HEK293 (cell line): ENCODE results near the gene SLAMF9.

Experiments
- CTCF ChIA-PET: fragments of 350-600 bp; formaldehyde crosslinking; extraction: SDS; loops from one replicate; lab custom pipeline; 2021; ENCODE audit warnings: antibody characterized with exemption; lab: Yijun Ruan, JAX
- POLR2A ChIA-PET: fragments of 300-600 bp; formaldehyde crosslinking; extraction: SDS; loops from one replicate; lab custom pipeline; 2020; ENCODE audit warnings: antibody characterized with exemption, inconsistent platforms; lab: Yijun Ruan, JAX
- H3K27ac ChIP-seq: fragments of 200-500 bp; sonication (Bioruptor generic); 2 replicates; pipeline ENCODE4 v1.5.1; 2014; ENCODE audit warnings: low read depth, low read length, control low read depth, inconsistent platforms; ENCODE audit errors: extremely low read depth
- H3K36me3 ChIP-seq, 2 experiments: fragments of 200-500 bp in 1 of 2; sonication (Bioruptor generic) in 1 of 2; 1 replicate in 1 of 2; 2 replicates in 1 of 2; pipeline ENCODE4 v1.5.1; 2014 to 2017; ENCODE audit warnings: inconsistent platforms in 2 of 2, low read length in 2 of 2; ENCODE audit not compliant: control insufficient read depth in 2 of 2, insufficient read depth in 1 of 2
- H3K4me1 ChIP-seq: fragments of 200-500 bp; sonication (Bioruptor generic); 2 replicates; pipeline ENCODE4 v1.5.1; 2014; ENCODE audit warnings: mild to moderate bottlenecking, low read length, inconsistent platforms; ENCODE audit not compliant: control insufficient read depth, insufficient read depth
- H3K4me3 ChIP-seq: 2 replicates; pipeline ENCODE4 v1.5.1; 2011; ENCODE audit warnings: low read depth, mild to moderate bottlenecking, control low read depth, low read length, moderate library complexity
- H3K9me3 ChIP-seq: fragments of 200-500 bp; sonication (Bioruptor generic); 2 replicates; pipeline ENCODE4 v1.5.1; 2014; ENCODE audit warnings: low read depth, low read length, inconsistent platforms; ENCODE audit not compliant: control insufficient read depth, insufficient read depth
- AEBP2 ChIP-seq: fragments of 450-650 bp; formaldehyde crosslinking; IDR thresholded peaks from 2 replicates; pipeline ENCODE4 v1.5.1; 2016; ENCODE audit warnings: missing biosample characterization, missing genetic modification characterization, borderline replicate concordance
- BCL11A ChIP-seq: fragments of 450-650 bp; formaldehyde crosslinking; IDR thresholded peaks from 2 replicates; pipeline ENCODE4 v1.5.1; 2016; ENCODE audit warnings: low read depth, missing biosample characterization, missing genetic modification characterization
- GLI2 ChIP-seq: fragments of 450-650 bp; formaldehyde crosslinking; IDR thresholded peaks from 2 replicates; pipeline ENCODE4; 2017; ENCODE audit warnings: missing biosample characterization, missing genetic modification characterization, low read depth, borderline replicate concordance
- INSM2 ChIP-seq: fragments of 450-650 bp; formaldehyde crosslinking; IDR thresholded peaks from 2 replicates; pipeline ENCODE4 v1.5.1; 2016; ENCODE audit warnings: missing biosample characterization, missing genetic modification characterization
- PRDM2 ChIP-seq: fragments of 450-650 bp; formaldehyde crosslinking; IDR thresholded peaks from 2 replicates; pipeline ENCODE4 v1.5.1; 2016; ENCODE audit warnings: missing biosample characterization, missing genetic modification characterization, borderline replicate concordance
- SALL2 ChIP-seq: fragments of 450-650 bp; formaldehyde crosslinking; IDR thresholded peaks from 2 replicates; pipeline ENCODE4 v1.5.0; 2017; ENCODE audit warnings: missing biosample characterization, mild to moderate bottlenecking, missing genetic modification characterization, borderline replicate concordance
- ZBTB48 ChIP-seq: fragments of 450-650 bp; formaldehyde crosslinking; IDR thresholded peaks from 2 replicates; pipeline ENCODE4 v1.5.1; 2016; ENCODE audit warnings: missing biosample characterization, missing genetic modification characterization
- ZNF140 ChIP-seq: fragments of 450-650 bp; formaldehyde crosslinking; IDR thresholded peaks from 2 replicates; pipeline ENCODE4 v1.5.1; 2016; ENCODE audit warnings: missing biosample characterization, missing genetic modification characterization
- ZNF155 ChIP-seq: fragments of 450-650 bp; formaldehyde crosslinking; IDR thresholded peaks from 2 replicates; pipeline ENCODE4 v1.5.1; 2016; ENCODE audit warnings: missing biosample characterization, missing genetic modification characterization
- ZNF274 ChIP-seq, 2 experiments: fragments of 200-500 bp in 1 of 2; fragments of 450-650 bp in 1 of 2; sonication (Bioruptor generic) in 1 of 2; formaldehyde crosslinking in 1 of 2; IDR thresholded peaks; 2 replicates each; pipeline versions ENCODE4 v1.5.1 to v1.6.1; 2014 to 2016; ENCODE audit warnings: borderline replicate concordance in 1 of 2, inconsistent platforms in 1 of 2, low read length in 1 of 2, missing biosample characterization in 1 of 2, missing genetic modification characterization in 1 of 2
- ZNF664 ChIP-seq: fragments of 450-650 bp; formaldehyde crosslinking; IDR thresholded peaks from 2 replicates; pipeline ENCODE4 v1.5.1; 2016; ENCODE audit warnings: missing biosample characterization, missing genetic modification characterization

The SLAMF9 gene

GRCh38 chr1:159916242-159917051 lies 37.6 kb downstream of the SLAMF9 start (continued):
- TF ChIP-seq INSM2 (tag by site-specific recombination), result peak; percentile 100
- TF ChIP-seq AEBP2, result no peak
- TF ChIP-seq ZNF155 (tag by site-specific recombination), result no peak
- TF ChIP-seq, all 188 proteins: peak for 91

- peak overlapping the region; percentile 81 for H3K27ac ChIP-seq
- no peak for TF ChIP-seq ZNF274 (IDR thresholded peaks at IDR 0.05; ENCODE audit: low read length)
- no peak for TF ChIP-seq ZNF274 (tag by site-specific recombination; IDR thresholded peaks at IDR 0.05; ENCODE audit: borderline replicate concordance)
- no peak for TF ChIP-seq SALL2 (tag by site-specific recombination)
- TF ChIP-seq GLI2 (tag by site-specific recombination), result no peak
- TF ChIP-seq BCL11A (tag by site-specific recombination), result no peak
- no peak for TF ChIP-seq PRDM2 (tag by site-specific recombination)
- peak; percentile 99 for TF ChIP-seq ZBTB48 (tag by site-specific recombination)
- TF ChIP-seq ZNF664 (tag by site-specific recombination), result peak; percentile 54; the same call in 1 of the 2 replicates
- TF ChIP-seq ZNF140 (tag by site-specific recombination), result no peak
- TF ChIP-seq, all 188 proteins: peak for 2
- Histone ChIP-seq H3K4me1 (peaks cover 24% of the 10 kb centered on the region), H3K36me3 (peaks cover 6 to 35% of the 10 kb centered on the region in 2 experiments; a peak in 2 of 3 replicates), H3K4me3 (no peak overlapping the region), H3K9me3 (no peaks in the 10 kb centered on the region)
- CTCF ChIA-PET, result interaction anchor here (0.6 to 3.3 kb wide), 9 partner anchors 8 to 92 kb away, joined by 3 to 8 read pairs (median 5); no protein-coding TSS in a partner anchor
- POLR2A ChIA-PET, result interaction anchor here (0.5 to 2.4 kb wide), 8 partner anchors 14 to 345 kb away, joined by 3 to 10 read pairs (median 4); partner anchors contain the start of gene IGSF9
These were observed 38.3 kb downstream of the SLAMF9 start for GRCh38 chr1:159915571-159916241.
